Neural cell (in vitro differentiated cells): Measurements from ENCODE around the gene ANAPC2. TPM values are rescaled to one million over a fixed set of nuclear protein-coding genes. Genes with fewer than 3 reads are reported as not detected.

Experiments used
- H2AFZ ChIP-seq: fragments of 200-600, 300-800 bp; sonication (generic), shearing (Covaris generic); 2 replicates; pipeline ENCODE4 v1.6.0; 2014; ENCODE audit warnings: low read depth, mild to moderate bottlenecking, antibody characterized with exemption, low read length, moderate library complexity
- H3F3A ChIP-seq: fragments of 200-600 bp; shearing (Covaris generic); 2 replicates; pipeline ENCODE4 v1.6.1; 2016; ENCODE audit warnings: mild to moderate bottlenecking, moderate library complexity, mixed read lengths, antibody characterized with exemption, low read length; ENCODE audit not compliant: insufficient read depth, poor library complexity, severe bottlenecking
- H3K27ac ChIP-seq: fragments of 200-600, 300-800 bp; sonication (generic), shearing (Covaris generic); 2 replicates; pipeline ENCODE4 v1.5.1; 2014; ENCODE audit warnings: mild to moderate bottlenecking, low read length, moderate library complexity
- H3K27me3 ChIP-seq: fragments of 300-800, 200-600 bp; sonication (generic), shearing (Covaris generic); 2 replicates; pipeline ENCODE4 v1.6.0; 2014; ENCODE audit warnings: mild to moderate bottlenecking, low read depth, low read length, moderate library complexity; ENCODE audit not compliant: insufficient read depth
- H3K36me3 ChIP-seq: fragments of 300-800, 200-600 bp; sonication (generic), shearing (Covaris generic); 2 replicates; pipeline ENCODE4 v1.5.1; 2014; ENCODE audit warnings: mild to moderate bottlenecking, antibody characterized with exemption, low read length, moderate library complexity; ENCODE audit not compliant: insufficient read depth
- H3K4me2 ChIP-seq: fragments of 300-800, 200-600 bp; sonication (generic), shearing (Covaris generic); 2 replicates; pipeline ENCODE4 v1.6.0; 2014; ENCODE audit warnings: mild to moderate bottlenecking, low read length
- H3K4me3 ChIP-seq: fragments of 300-800, 200-600 bp; sonication (generic), shearing (Covaris generic); 2 replicates; pipeline ENCODE4 v1.5.1; 2014; ENCODE audit warnings: mild to moderate bottlenecking, low read length, moderate library complexity
- H3K79me2 ChIP-seq: fragments of 200-600 bp; shearing (Covaris generic); replicated peaks from 2 replicates; pipeline ENCODE4 v1.6.0; 2014; ENCODE audit warnings: mild to moderate bottlenecking, low read length, moderate library complexity; ENCODE audit not compliant: insufficient read depth
- H3K9ac ChIP-seq: fragments of 300-800, 200-600 bp; sonication (generic), shearing (Covaris generic); 2 replicates; pipeline ENCODE4 v1.6.1; 2016; ENCODE audit warnings: mild to moderate bottlenecking, low read length, mixed read lengths
- H3K9me2 ChIP-seq: fragments of 200-600 bp; shearing (Covaris generic); 2 replicates; pipeline ENCODE4 v1.6.1; 2016; ENCODE audit warnings: mild to moderate bottlenecking, low read length, mixed read lengths; ENCODE audit not compliant: insufficient read depth
- H3K9me3 ChIP-seq: fragments of 200-600, 300-800 bp; sonication (generic), shearing (Covaris generic); 2 replicates; pipeline ENCODE4 v1.6.1; 2016; ENCODE audit warnings: mild to moderate bottlenecking, mixed run types, low read length, moderate library complexity, mixed read lengths
- H4K20me1 ChIP-seq: fragments of 200-600 bp; shearing (Covaris generic); 2 replicates; pipeline ENCODE4 v1.6.1; 2016; ENCODE audit warnings: mild to moderate bottlenecking, mixed run types; ENCODE audit not compliant: insufficient read depth
- CTCF ChIP-seq: fragments of 450-650 bp; IDR thresholded peaks from 2 replicates; pipeline ENCODE4 v1.5.1; 2014; ENCODE audit warnings: antibody characterized with exemption, mild to moderate bottlenecking, moderate library complexity; ENCODE audit not compliant: poor library complexity, severe bottlenecking
- EP300 ChIP-seq: fragments of 450-650 bp; conservative IDR thresholded peaks from 2 replicates; pipeline ENCODE4 v1.6.1; 2014; ENCODE audit warnings: antibody characterized with exemption, mild to moderate bottlenecking, moderate library complexity; ENCODE audit not compliant: poor library complexity, severe bottlenecking
- EZH2 ChIP-seq: fragments of 200-600, 300-800 bp; shearing (Covaris generic), sonication (generic); IDR thresholded peaks from 2 replicates; pipeline ENCODE4 v1.6.1; 2014; ENCODE audit warnings: antibody characterized with exemption, low read length, borderline replicate concordance, mild to moderate bottlenecking; ENCODE audit not compliant: insufficient read depth, poor library complexity, severe bottlenecking
- MXI1 ChIP-seq: fragments of 450-650 bp; conservative IDR thresholded peaks from 2 replicates; pipeline ENCODE4 v1.6.1; 2014; ENCODE audit warnings: antibody characterized with exemption, mild to moderate bottlenecking; ENCODE audit not compliant: poor library complexity, severe bottlenecking
- POLR2AphosphoS5 ChIP-seq: IDR thresholded peaks from 2 replicates; pipeline ENCODE4 v1.6.1; 2012
- RAD21 ChIP-seq: fragments of 450-650 bp; conservative IDR thresholded peaks from 2 replicates; pipeline ENCODE4 v1.6.1; 2014; ENCODE audit warnings: antibody characterized with exemption, mild to moderate bottlenecking, moderate library complexity
- REST ChIP-seq: IDR thresholded peaks from 2 replicates; pipeline ENCODE4 v1.6.1; 2012; ENCODE audit warnings: borderline replicate concordance
- SMC3 ChIP-seq: fragments of 450-650 bp; conservative IDR thresholded peaks from 2 replicates; pipeline ENCODE4 v1.6.1; 2014; ENCODE audit warnings: antibody characterized with exemption, mild to moderate bottlenecking, moderate library complexity; ENCODE audit not compliant: poor library complexity
- TAF1 ChIP-seq: IDR thresholded peaks from 2 replicates; pipeline ENCODE4 v1.6.1; 2012; ENCODE audit warnings: low read depth
- polyA plus RNA-seq: library from polyadenylated mRNA; depleted of rRNA; stranded (reverse); fragments of >200 nt; gene quantifications from 2 replicates; pipeline ENCODE4 v1.2.3, GENCODE V29; 2014

Gene ANAPC2
- polyA plus RNA-seq, 1 donor from 2014 or later, result 38.1 TPM

GRCh38 chr9:137185921-137186320, 2.4 kb downstream of the ANAPC2 start:
- H3K9me2 ChIP-seq, result no peaks in the 10 kb centered on the region
- H3K36me3 ChIP-seq, result no peaks in the 10 kb centered on the region
- peak overlapping the region; percentile 98 for H3K4me3 ChIP-seq
- H3K27me3 ChIP-seq, result no peaks in the 10 kb centered on the region
- no peaks in the 10 kb centered on the region for H4K20me1 ChIP-seq
- H3K27ac ChIP-seq, result no peak overlapping the region
- TF ChIP-seq EZH2 (no peak), MXI1 (no peak), EP300 (no peak), SMC3 (no peak), CTCF (no peak), REST (no peak), RAD21 (no peak), TAF1 (no peak), POLR2AphosphoS5 (no peak)
- no peaks in the 10 kb centered on the region for H3K9me3 ChIP-seq
- H2AFZ ChIP-seq, result no peak overlapping the region
- no peak overlapping the region for H3K9ac ChIP-seq
- H3F3A ChIP-seq, result no peaks in the 10 kb centered on the region
- peaks cover 14% of the 10 kb centered on the region for H3K79me2 ChIP-seq
- no peak overlapping the region for H3K4me2 ChIP-seq

GRCh38 chr9:137184881-137185660, 3.3 kb downstream of the ANAPC2 start:
- no peaks in the 10 kb centered on the region for H3K9me2 ChIP-seq
- H3K9ac ChIP-seq, result no peak overlapping the region
- H3F3A ChIP-seq, result no peaks in the 10 kb centered on the region
- no peak for TF ChIP-seq CTCF
- TF ChIP-seq EP300, result no peak
- no peak for TF ChIP-seq SMC3
- TF ChIP-seq POLR2AphosphoS5, result no peak
- TF ChIP-seq RAD21, result no peak
- no peak for TF ChIP-seq EZH2
- TF ChIP-seq MXI1, result no peak
- no peak for TF ChIP-seq REST
- TF ChIP-seq TAF1, result no peak
- no peaks in the 10 kb centered on the region for H4K20me1 ChIP-seq
- no peak overlapping the region for H3K27ac ChIP-seq
- H3K27me3 ChIP-seq, result no peaks in the 10 kb centered on the region
- H3K4me2 ChIP-seq, result no peak overlapping the region
- H3K36me3 ChIP-seq, result no peaks in the 10 kb centered on the region
- H3K9me3 ChIP-seq, result no peaks in the 10 kb centered on the region
- H2AFZ ChIP-seq, result no peak overlapping the region
- H3K79me2 ChIP-seq, result peaks cover 14% of the 10 kb centered on the region
- no peak overlapping the region for H3K4me3 ChIP-seq
